ENCODE measurements around the gene CIAPIN1. TPM values are rescaled to one million over a fixed set of nuclear protein-coding genes. Genes with fewer than 3 reads are reported as not detected.
"Not testable (repeated sequence)": the region's sequence is repeated elsewhere in the genome, so short reads cannot be mapped to it uniquely, and the experiment has no call there.

Gene CIAPIN1
- total RNA-seq, 2 donors from 2014 or later = 54.9 to 67.4 TPM

GRCh38 chr16:57446531-57447185 is 527 bp downstream of the CIAPIN1 start:
- Histone ChIP-seq H3K27ac (peak overlapping the region; percentile 39), H3K4me3 (peak overlapping the region; percentile 63), H3K9ac (ENCODE audit: low read depth in 2 of 2, low read length in 2 of 2) (peak overlapping the region; percentile 96 to 98), H3K4me1 (no peaks in the 10 kb centered on the region), H3K27me3 (no peaks in the 10 kb centered on the region), H3K36me3 (no peaks in the 10 kb centered on the region), H3K9me3 (no peaks in the 10 kb centered on the region)
- DNase-seq = peak; percentile 44
- intact Hi-C loops (cut with DNase I) = no loop called here
- no peak for TF ChIP-seq CTCF (IDR thresholded peaks at IDR 0.05)

- H3K9ac ChIP-seq (ENCODE audit: low read depth in 2 of 2, low read length in 2 of 2) = no peak overlapping the region
- no peak for TF ChIP-seq CTCF (IDR thresholded peaks at IDR 0.05)
- intact Hi-C loops (cut with DNase I) = no loop called here
Measured at GRCh38 chr16:57445510-57445909, 1.7 kb downstream of the CIAPIN1 start.

GRCh38 chr16:57444711-57445110 is 2.5 kb downstream of the CIAPIN1 start:
- Histone ChIP-seq H3K27me3 (no peaks in the 10 kb centered on the region), H3K27ac (no peak overlapping the region), H3K9ac (ENCODE audit: low read depth in 2 of 2, low read length in 2 of 2) (no peak overlapping the region), H3K4me1 (no peaks in the 10 kb centered on the region), H3K9me3 (no peaks in the 10 kb centered on the region), H3K36me3 (no peaks in the 10 kb centered on the region), H3K4me3 (no peak overlapping the region)
- intact Hi-C loops (cut with DNase I) = no loop called here
- DNase-seq = no peak
- TF ChIP-seq CTCF (IDR thresholded peaks at IDR 0.05) = no peak

More at GRCh38 chr16:57445510-57445909, 1.7 kb downstream of the CIAPIN1 start:
- Histone ChIP-seq H3K9me3 (no peaks in the 10 kb centered on the region), H3K4me3 (no peak overlapping the region), H3K27me3 (no peaks in the 10 kb centered on the region), H3K36me3 (no peaks in the 10 kb centered on the region), H3K27ac (no peak overlapping the region), H3K4me1 (no peaks in the 10 kb centered on the region)
- DNase-seq = no peak

- H3K9me3 ChIP-seq; H3K9ac ChIP-seq (ENCODE audit: low read depth in 2 of 2, low read length in 2 of 2); intact Hi-C loops (cut with DNase I); H3K36me3 ChIP-seq; H3K4me1 ChIP-seq; H3K27me3 ChIP-seq; H3K27ac ChIP-seq; H3K4me3 ChIP-seq; DNase-seq: not testable (repeated sequence)
Measured at GRCh38 chr16:57440551-57440950, 6.6 kb downstream of the CIAPIN1 start.

GRCh38 chr16:57439947-57440346 is 7.2 kb downstream of the CIAPIN1 start:
- H3K9ac ChIP-seq (ENCODE audit: low read depth in 2 of 2, low read length in 2 of 2); H3K4me3 ChIP-seq; intact Hi-C loops (cut with DNase I); H3K36me3 ChIP-seq; H3K27ac ChIP-seq; H3K9me3 ChIP-seq; H3K4me1 ChIP-seq; DNase-seq; H3K27me3 ChIP-seq: not testable (repeated sequence)

- H3K9ac ChIP-seq (ENCODE audit: low read depth in 2 of 2, low read length in 2 of 2) = no peak overlapping the region
- no peak for DNase-seq
- no peak overlapping the region for H3K4me3 ChIP-seq
- no peak for TF ChIP-seq CTCF (IDR thresholded peaks at IDR 0.05)
- H3K36me3 ChIP-seq = peaks cover 20% of the 10 kb centered on the region
- no peaks in the 10 kb centered on the region for H3K9me3 ChIP-seq
- H3K27me3 ChIP-seq = no peaks in the 10 kb centered on the region
- intact Hi-C loops (cut with DNase I) = no loop called here
- H3K4me1 ChIP-seq = no peaks in the 10 kb centered on the region
- H3K27ac ChIP-seq = no peak overlapping the region
Measured at GRCh38 chr16:57435838-57436237, 11.3 kb downstream of the CIAPIN1 start.

Measured in colonic mucosa (tissue), 4 donors.